Smooth muscle cell (in vitro differentiated cells): ENCODE data around the gene MTNR1B. TPM values are rescaled to one million over a fixed set of nuclear protein-coding genes. Genes with fewer than 3 reads are reported as not detected.

ENCODE experiments used
- DNase-seq: peaks from one replicate; lab custom pipeline; 2025; ENCODE audit not compliant: unreplicated experiment; lab: John Stamatoyannopoulos, UW
- H2AFZ ChIP-seq: fragments of 200-600 bp; sonication (generic); 2 replicates; pipeline ENCODE4 v1.6.0; 2016; ENCODE audit warnings: antibody characterized with exemption, low read depth, mild to moderate bottlenecking
- H3F3A ChIP-seq: fragments of 200-600 bp; sonication (generic); 2 replicates; pipeline ENCODE4 v1.6.0; 2017; ENCODE audit warnings: antibody characterized with exemption, low read depth
- H3K27ac ChIP-seq: fragments of 200-600 bp; sonication (generic); 2 replicates; pipeline ENCODE4 v1.5.1; 2016; ENCODE audit warnings: low read depth, mild to moderate bottlenecking
- H3K27me3 ChIP-seq: fragments of 200-600 bp; sonication (generic); 2 replicates; pipeline ENCODE4 v1.6.1; 2016; ENCODE audit warnings: low read depth, mild to moderate bottlenecking
- H3K36me3 ChIP-seq: fragments of 200-600 bp; sonication (generic); 2 replicates; pipeline ENCODE4 v1.5.1; 2016; ENCODE audit warnings: low read depth
- H3K4me1 ChIP-seq: fragments of 200-600 bp; sonication (generic); 2 replicates; pipeline ENCODE4 v1.5.1; 2016; ENCODE audit warnings: low read depth
- H3K4me2 ChIP-seq: fragments of 200-600 bp; sonication (generic); 2 replicates; pipeline ENCODE4 v1.6.0; 2016; ENCODE audit warnings: mild to moderate bottlenecking
- H3K4me3 ChIP-seq: fragments of 200-600 bp; sonication (generic); 2 replicates; pipeline ENCODE4 v1.5.1; 2016; ENCODE audit warnings: mild to moderate bottlenecking
- H3K79me2 ChIP-seq: fragments of 200-600 bp; sonication (generic); 2 replicates; pipeline ENCODE4 v1.6.0; 2016; ENCODE audit warnings: low read depth, mild to moderate bottlenecking
- H3K9ac ChIP-seq: fragments of 200-600 bp; sonication (generic); 2 replicates; pipeline ENCODE4 v1.6.0; 2016; ENCODE audit warnings: low read depth
- H3K9me3 ChIP-seq: fragments of 200-600 bp; sonication (generic); replicated peaks from 2 replicates; pipeline ENCODE4 v1.5.1; 2016; ENCODE audit warnings: low read depth
- H4K20me1 ChIP-seq: fragments of 200-600 bp; sonication (generic); 2 replicates; pipeline ENCODE4 v1.6.0; 2016; ENCODE audit warnings: low read depth
- CTCF ChIP-seq: fragments of 200-600 bp; sonication (generic); IDR thresholded peaks from 2 replicates; pipeline ENCODE4 v1.5.1; 2017; ENCODE audit warnings: borderline replicate concordance, mild to moderate bottlenecking, antibody characterized with exemption; ENCODE audit not compliant: insufficient read depth, poor library complexity, severe bottlenecking
- WGBS: methylation state at CpG from one replicate; pipeline ENCODE4 v1.1.7; 2016; ENCODE audit warnings: low lambda C conversion rate; 5-methylcytosine and 5-hydroxymethylcytosine counted together
- polyA plus RNA-seq: library from polyadenylated mRNA; unstranded; fragments of >200 nt; fragmentation: Nextera tagmentation; extraction: Ambion mirVana; gene quantifications from 2 replicates; pipeline ENCODE4 v1.2.1, GENCODE V29; 2016
- total RNA-seq: library from RNA; depleted of rRNA; stranded (reverse); fragments of >200 nt; gene quantifications from 2 replicates; pipeline ENCODE4 v1.2.3, GENCODE V29; 2014

The MTNR1B gene
- total and polyA plus RNA-seq, 2 experiments from 2014 or later: not detected

GRCh38 chr11:92978271-92979111, 9.0 kb downstream of the MTNR1B start:
- Histone ChIP-seq H3K9me3 (no peaks in the 10 kb centered on the region), H3K79me2 (no peaks in the 10 kb centered on the region), H4K20me1 (no peaks in the 10 kb centered on the region), H3K4me1 (no peaks in the 10 kb centered on the region), H3K27me3 (no peaks in the 10 kb centered on the region), H3K4me2 (no peak overlapping the region), H3K4me3 (no peak overlapping the region), H2AFZ (no peak overlapping the region), H3K36me3 (no peaks in the 10 kb centered on the region), H3F3A (no peaks in the 10 kb centered on the region), H3K27ac (no peak overlapping the region), H3K9ac (no peak overlapping the region)
- no peak for TF ChIP-seq CTCF
- 78% methylated on average over 7 of the region's 7 CpGs for WGBS
- DNase-seq: no peak

GRCh38 chr11:92979176-92979575, 9.7 kb downstream of the MTNR1B start:
- no peak overlapping the region for H3K4me3 ChIP-seq
- no peaks in the 10 kb centered on the region for H3K9me3 ChIP-seq
- H3K36me3 ChIP-seq: no peaks in the 10 kb centered on the region
- H3K4me1 ChIP-seq: no peaks in the 10 kb centered on the region
- H3K4me2 ChIP-seq: no peak overlapping the region
- no peak overlapping the region for H3K27ac ChIP-seq
- no peak overlapping the region for H2AFZ ChIP-seq
- H3K9ac ChIP-seq: no peak overlapping the region
- TF ChIP-seq CTCF: no peak
- H3F3A ChIP-seq: no peaks in the 10 kb centered on the region
- no peaks in the 10 kb centered on the region for H3K27me3 ChIP-seq
- no peaks in the 10 kb centered on the region for H3K79me2 ChIP-seq
- 48% methylated on average over 1 of the region's 1 CpG for WGBS
- DNase-seq: no peak
- no peaks in the 10 kb centered on the region for H4K20me1 ChIP-seq

DNA sequence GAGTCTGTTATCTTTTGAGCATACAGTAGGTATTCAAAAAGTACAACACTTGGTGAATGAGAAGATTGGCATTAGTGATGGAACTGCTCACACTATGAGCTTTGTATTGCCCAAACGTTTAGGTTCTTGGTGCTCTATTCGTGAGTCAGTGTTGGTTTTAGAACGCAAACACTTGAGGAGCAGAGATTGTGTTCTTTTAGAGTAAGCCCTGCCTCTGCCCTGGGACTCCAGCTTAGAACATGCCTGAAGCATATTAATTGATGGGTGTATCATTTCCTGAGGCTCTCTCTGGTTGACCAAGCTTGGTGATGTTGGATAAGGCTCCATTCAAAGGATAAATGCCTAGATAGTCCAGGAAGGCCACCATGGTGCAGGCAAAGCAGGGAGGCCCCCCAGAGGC, 10.9 kb downstream of the MTNR1B start:
- no peak for DNase-seq
- Histone ChIP-seq H3K27me3 (no peaks in the 10 kb centered on the region), H3K79me2 (no peaks in the 10 kb centered on the region), H3K4me3 (no peak overlapping the region), H3K9me3 (no peaks in the 10 kb centered on the region), H3K36me3 (no peaks in the 10 kb centered on the region), H3K4me1 (no peaks in the 10 kb centered on the region), H3K9ac (no peak overlapping the region), H3K4me2 (no peak overlapping the region), H3F3A (no peaks in the 10 kb centered on the region), H4K20me1 (no peaks in the 10 kb centered on the region), H3K27ac (no peak overlapping the region), H2AFZ (no peak overlapping the region)
- TF ChIP-seq CTCF: no peak
- 87% methylated on average over 3 of the region's 3 CpGs for WGBS

GRCh38 chr11:92981508-92982043, 12.1 kb downstream of the MTNR1B start:
- 97% methylated on average over 24 of the region's 24 CpGs for WGBS
- Histone ChIP-seq H3K79me2 (no peaks in the 10 kb centered on the region), H3K27ac (no peak overlapping the region), H3K36me3 (no peaks in the 10 kb centered on the region), H3K4me2 (no peak overlapping the region), H3K9ac (no peak overlapping the region), H3K27me3 (no peaks in the 10 kb centered on the region), H4K20me1 (no peaks in the 10 kb centered on the region), H3K4me3 (no peak overlapping the region), H3K9me3 (no peaks in the 10 kb centered on the region), H3K4me1 (no peaks in the 10 kb centered on the region), H3F3A (no peaks in the 10 kb centered on the region), H2AFZ (no peak overlapping the region)
- TF ChIP-seq CTCF: no peak
- DNase-seq: no peak
